Endothelial cell of umbilical vein (primary cell): ENCODE results near the gene TEAD4. TPM values are rescaled to one million over a fixed set of nuclear protein-coding genes. Genes with fewer than 3 reads are reported as not detected.
A peak's percentile ranks its signal among the peaks of the same experiment; 100 is the strongest.

ENCODE experiments used
- BruUV-seq: library from RNA; stranded (reverse); fragments of 400-500 nt; replicated peaks from 2 replicates; lab custom pipeline; 2021; lab: Mats Ljungman, UMichigan
- CTCF ChIA-PET: fragments of 300-600, 350-600 bp; sonication (Branson Sonifier 250); formaldehyde crosslinking; loops from one replicate; lab custom pipeline; 2021; ENCODE audit warnings: antibody characterized with exemption, inconsistent platforms; lab: Charles Lee
- POLR2A ChIA-PET: fragments of 300-600, 350-600 bp; sonication (Branson Sonifier 250); formaldehyde crosslinking; loops from one replicate; lab custom pipeline; 2021; ENCODE audit warnings: antibody characterized with exemption, inconsistent platforms; lab: Charles Lee
- DNase-seq: peaks from one replicate; pipeline ENCODE4 v3.0.0-alpha.2; 2011; ENCODE audit warnings: low read depth, low spot score
- FAIRE-seq: peaks from 2 replicates; lab custom pipeline; 2011; peaks lifted over from hg19 to GRCh38; lab: Jason Lieb, UNC
- H2AFZ ChIP-seq: 2 replicates; pipeline ENCODE4 v1.6.0; 2012; ENCODE audit warnings: low read depth, low read length, control low read depth, inconsistent platforms
- H3K27ac ChIP-seq: 2 replicates; pipeline ENCODE4 v1.5.1; 2011; ENCODE audit warnings: low read depth, mild to moderate bottlenecking, control low read depth, low read length, moderate library complexity; ENCODE audit not compliant: insufficient read depth
- H3K27me3 ChIP-seq, 2 experiments: 2 replicates each; pipeline versions ENCODE4 v1.6.0 to v1.6.1; 2011; ENCODE audit warnings: low read length in 2 of 2, mixed read lengths in 1 of 2; ENCODE audit not compliant: control insufficient read depth in 2 of 2, insufficient read depth in 2 of 2
- H3K36me3 ChIP-seq, 2 experiments: 2 replicates in 1 of 2; 3 replicates in 1 of 2; pipeline ENCODE4 v1.5.1; 2011; ENCODE audit warnings: low read length in 2 of 2, mild to moderate bottlenecking in 1 of 2, moderate library complexity in 1 of 2; ENCODE audit not compliant: control insufficient read depth in 2 of 2, insufficient read depth in 2 of 2; ENCODE audit errors: extremely low read depth in 1 of 2
- H3K4me1 ChIP-seq: 3 replicates; pipeline ENCODE4 v1.5.1; 2011; ENCODE audit warnings: mild to moderate bottlenecking, low read length; ENCODE audit not compliant: control insufficient read depth, insufficient read depth; ENCODE audit errors: extremely low read depth
- H3K4me2 ChIP-seq: 2 replicates; pipeline ENCODE4 v1.6.1; 2011; ENCODE audit warnings: low read length, control low read depth, mixed read lengths; ENCODE audit not compliant: insufficient read depth
- H3K4me3 ChIP-seq, 3 experiments: fragments of 200-600 bp in 1 of 3; sonication (generic), shearing (Covaris generic) in 1 of 3; replicated peaks in 1 of 3; 2 replicates each; pipeline ENCODE4 v1.5.1; 2011 to 2016; ENCODE audit warnings: control low read depth in 3 of 3, low read length in 3 of 3, mild to moderate bottlenecking in 2 of 3, inconsistent platforms in 1 of 3, low read depth in 1 of 3, moderate library complexity in 1 of 3; ENCODE audit not compliant: insufficient read depth in 1 of 3
- H3K79me2 ChIP-seq: 2 replicates; pipeline ENCODE4 v1.6.0; 2012; ENCODE audit warnings: low read length, inconsistent platforms; ENCODE audit not compliant: control insufficient read depth, insufficient read depth
- H3K9ac ChIP-seq: replicated peaks from 2 replicates; pipeline ENCODE3; 2011; ENCODE audit warnings: low read length, control low read depth; ENCODE audit not compliant: insufficient read depth; ENCODE audit errors: extremely low read depth
- H3K9me1 ChIP-seq: replicated peaks from 3 replicates; pipeline ENCODE4 v1.6.0; 2011; ENCODE audit warnings: mild to moderate bottlenecking, low read length; ENCODE audit not compliant: control insufficient read depth, insufficient read depth; ENCODE audit errors: extremely low read depth
- H3K9me3 ChIP-seq: replicated peaks from 2 replicates; pipeline ENCODE4 v1.5.1; 2012; ENCODE audit warnings: low read length, inconsistent platforms; ENCODE audit not compliant: control insufficient read depth, insufficient read depth
- H4K20me1 ChIP-seq: replicated peaks from 2 replicates; pipeline ENCODE3; 2011; ENCODE audit warnings: mild to moderate bottlenecking, low read length; ENCODE audit not compliant: control insufficient read depth, insufficient read depth; ENCODE audit errors: extremely low read depth
- CTCF ChIP-seq, 2 donors: IDR thresholded peaks; 1 replicate in 1 of 2; 2 replicates in 1 of 2; pipeline ENCODE4 v1.5.1; 2011; ENCODE audit warnings: low read length in 2 of 2, mild to moderate bottlenecking in 2 of 2, moderate library complexity in 2 of 2, control low read depth in 1 of 2, inconsistent platforms in 1 of 2, low read depth in 1 of 2; ENCODE audit not compliant: insufficient read depth in 1 of 2; ENCODE audit errors: extremely low read depth in 1 of 2
- EZH2 ChIP-seq: IDR thresholded peaks from 2 replicates; pipeline ENCODE4 v1.6.1; 2012; ENCODE audit warnings: borderline replicate concordance, low read depth, mild to moderate bottlenecking, moderate library complexity, low read length, inconsistent platforms; ENCODE audit not compliant: severe bottlenecking
- FOS ChIP-seq: IDR thresholded peaks from 2 replicates; pipeline ENCODE4 v1.6.1; 2011; ENCODE audit warnings: mild to moderate bottlenecking, low read length, moderate library complexity, borderline replicate concordance; ENCODE audit not compliant: insufficient read depth
- GATA2 ChIP-seq: IDR thresholded peaks from 2 replicates; pipeline ENCODE4 v1.7.0; 2011; ENCODE audit warnings: low read depth, mild to moderate bottlenecking, moderate library complexity, mixed read lengths, low read length; ENCODE audit not compliant: insufficient read length, insufficient read depth
- JUN ChIP-seq: IDR thresholded peaks from 2 replicates; pipeline ENCODE4 v1.6.1; 2011; ENCODE audit warnings: borderline replicate concordance, low read depth; ENCODE audit not compliant: insufficient read length, insufficient read depth
- MYC ChIP-seq: IDR thresholded peaks from one replicate; pipeline ENCODE4 v1.6.1; 2011; ENCODE audit warnings: mild to moderate bottlenecking, low read depth, low read length
- POLR2A ChIP-seq: IDR thresholded peaks from 2 replicates; pipeline ENCODE4 v1.6.1; 2012; ENCODE audit warnings: low read depth, mild to moderate bottlenecking, control low read depth, low read length
- POLR2AphosphoS5 ChIP-seq: IDR thresholded peaks from 2 replicates; pipeline ENCODE4 v1.6.1; 2012; ENCODE audit warnings: low read depth, mild to moderate bottlenecking, control low read depth, low read length, moderate library complexity; ENCODE audit not compliant: insufficient read depth
- dilution Hi-C: fragments of 300-500 bp; cut with MboI; formaldehyde crosslinking; loops from one replicate; pipeline ENCODE4 v1.15.0; 2019; ENCODE audit warnings: low sequenced_read_pairs; ENCODE audit not compliant: extremely low pct_ligation_motif_present
- intact Hi-C: fragments of 100-400 bp; cut with micrococcal nuclease; formaldehyde crosslinking; loops from one replicate; pipeline ENCODE4 v1.10.0; 2022
- polyA plus RNA-seq, 4 experiments: library from polyadenylated mRNA; depleted of rRNA in 3 of 4; stranded (reverse) in 3 of 4; unstranded in 1 of 4; fragments of >200 nt; gene quantifications; 2 replicates each; pipeline versions ENCODE4 v1.2.1 to v1.2.3, GENCODE V29; 2011 to 2012; ENCODE audit warnings: missing spikeins in 1 of 4
- total RNA-seq: library from RNA; stranded (reverse); gene quantifications from 2 replicates; pipeline ENCODE4 v1.2.3, GENCODE V29; 2021

The TEAD4 gene
- total and polyA plus RNA-seq, 2 donors (not counting 3 experiments of a cell fraction or from before 2014, with no cell fraction given), result 34.4 to 46.0 TPM

GRCh38 chr12:3076730-3077571 is 117.8 kb downstream of the TEAD4 start, which contains the start of gene TSPAN9:
TSPAN9 (plus strand) TSS chr12:3077379; CDS start chr12:3201194, 123,815 bp downstream.
- peak; percentile 71 for DNase-seq
- H3K27ac ChIP-seq, result peak within 1 kb of the TSS; percentile 65
- peaks cover 20% of the 10 kb centered on the region for H3K4me1 ChIP-seq
- no peaks in the 10 kb centered on the region for H3K27me3 ChIP-seq
- TF ChIP-seq GATA2 (no peak), FOS (no peak), MYC (no peak), EZH2 (no peak), POLR2A (no peak), CTCF (IDR thresholded peaks at IDR 0.05; ENCODE audit: extremely low read depth in 1 of 2, insufficient read depth in 1 of 2, low read depth in 1 of 2, low read length in 2 of 2) (no peak), POLR2AphosphoS5 (no peak), JUN (no peak)
- POLR2A ChIA-PET, result interaction anchor here (0.6 kb wide), 1 partner anchor 46 kb away, joined by 3 read pairs; no protein-coding TSS in a partner anchor
- peak within 1 kb of the TSS; percentile 60 to 82 (median 80) for H3K4me3 ChIP-seq
- H3K9me3 ChIP-seq, result no peaks in the 10 kb centered on the region
- FAIRE-seq, result peak; percentile 49
- H3K4me2 ChIP-seq, result peak within 1 kb of the TSS; percentile 97
- TSS peak; percentile 60 for BruUV-seq
- dilution Hi-C loops (loop anchor here (10.0 kb wide), 1 partner anchor 198 kb away; no protein-coding TSS in a partner anchor), intact Hi-C loops (no loop called here)
- no peaks in the 10 kb centered on the region for H3K9me1 ChIP-seq
- H2AFZ ChIP-seq, result peak within 1 kb of the TSS; percentile 67
- peak within 1 kb of the TSS; percentile 62 for H3K9ac ChIP-seq
- CTCF ChIA-PET, result interaction anchor here (0.9 to 9.8 kb wide), 4 partner anchors 10 to 200 kb away, joined by 3 to 222 read pairs (median 6); no protein-coding TSS in a partner anchor
- H4K20me1 ChIP-seq, result no peaks in the 10 kb centered on the region
- H3K79me2 ChIP-seq, result peaks cover 4% of the 10 kb centered on the region
- no peaks in the 10 kb centered on the region for H3K36me3 ChIP-seq
